Peyer's patch (tissue), 4 donors: ENCODE measurements around the gene GPC3. TPM values are rescaled to one million over a fixed set of nuclear protein-coding genes. Genes with fewer than 3 reads are reported as not detected.

Experiments
- DNase-seq, 3 donors: peaks; one replicate each; pipeline ENCODE4 v3.0.0-alpha.2; 2017 to 2019
- H3K27ac ChIP-seq, 4 donors: fragments of 200-600 bp; sonication (generic); one replicate each; pipeline ENCODE4 v1.5.1; 2016 to 2019
- H3K27me3 ChIP-seq, 2 donors: fragments of 200-600 bp; sonication (generic); one replicate each; pipeline ENCODE4 v1.5.1; 2019
- H3K36me3 ChIP-seq, 3 donors: fragments of 200-600 bp; sonication (generic); one replicate each; pipeline ENCODE4 v1.5.1; 2016 to 2019
- H3K4me1 ChIP-seq, 4 donors: fragments of 200-600 bp; sonication (generic); one replicate each; pipeline ENCODE4 v1.5.1; 2016 to 2019
- H3K4me3 ChIP-seq, 4 donors: fragments of 200-600 bp; sonication (generic); 1 replicate in 3 of 4; 2 replicates in 1 of 4; pipeline ENCODE4 v1.5.1; 2016 to 2019; ENCODE audit warnings: mild to moderate bottlenecking in 1 of 4
- H3K9me3 ChIP-seq, 4 donors: fragments of 200-600 bp; sonication (generic); one replicate each; pipeline ENCODE4 v1.5.1; 2016 to 2019; ENCODE audit warnings: mild to moderate bottlenecking in 1 of 4
- POLR2A ChIP-seq, 2 donors: fragments of 450-650 bp; IDR thresholded peaks; one replicate each; pipeline ENCODE4 v1.5.1; 2017; ENCODE audit warnings: antibody characterized with exemption in 2 of 2, mild to moderate bottlenecking in 2 of 2, moderate library complexity in 2 of 2
- total RNA-seq, 4 donors: library from RNA; depleted of rRNA; stranded (reverse); fragments of >200 nt; gene quantifications; one replicate each; pipeline ENCODE4 v1.1.0, GENCODE V29; 2016
- TF ChIP-seq, protein P1 (sequence below), 6 experiments: fragments of 450-650 bp in 4 of 6; fragments of 200-600 bp in 2 of 6; sonication (generic) in 1 of 6; IDR thresholded peaks; one replicate each; pipeline ENCODE4 v1.5.1; 2017 to 2019; ENCODE audit warnings: antibody characterized with exemption in 6 of 6, mild to moderate bottlenecking in 3 of 6, moderate library complexity in 1 of 6

The GPC3 gene
- total RNA-seq, 4 donors from 2014 or later: 1.1 to 7.2 (median 5.8) TPM

DNA sequence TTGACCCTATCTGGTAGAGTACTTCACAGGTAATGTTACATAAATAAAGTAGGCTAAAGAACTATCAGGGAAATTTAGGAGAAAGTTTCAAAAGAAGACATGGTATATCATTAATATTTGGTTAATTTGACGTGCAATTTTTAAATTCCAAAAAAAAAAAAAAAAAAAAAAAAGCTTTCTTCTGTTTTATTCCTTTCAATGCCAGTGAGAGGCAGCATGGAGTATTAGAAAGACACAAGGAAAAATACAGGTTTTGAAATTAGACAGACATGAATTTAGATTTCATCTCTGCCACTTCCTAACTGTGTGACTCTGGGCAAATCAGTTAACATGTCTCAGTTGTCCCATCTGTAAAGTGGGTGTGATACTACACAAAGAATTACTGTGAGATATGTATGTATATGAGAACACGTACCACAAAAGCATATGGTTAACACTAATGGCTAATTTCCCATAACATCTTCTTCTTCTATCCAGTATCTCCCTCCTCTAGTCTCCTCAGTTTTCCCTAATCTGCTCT, 132.5 kb downstream of the GPC3 start:
- H3K9me3 ChIP-seq: no peaks in the 10 kb centered on the region
- TF ChIP-seq, protein P1, sequence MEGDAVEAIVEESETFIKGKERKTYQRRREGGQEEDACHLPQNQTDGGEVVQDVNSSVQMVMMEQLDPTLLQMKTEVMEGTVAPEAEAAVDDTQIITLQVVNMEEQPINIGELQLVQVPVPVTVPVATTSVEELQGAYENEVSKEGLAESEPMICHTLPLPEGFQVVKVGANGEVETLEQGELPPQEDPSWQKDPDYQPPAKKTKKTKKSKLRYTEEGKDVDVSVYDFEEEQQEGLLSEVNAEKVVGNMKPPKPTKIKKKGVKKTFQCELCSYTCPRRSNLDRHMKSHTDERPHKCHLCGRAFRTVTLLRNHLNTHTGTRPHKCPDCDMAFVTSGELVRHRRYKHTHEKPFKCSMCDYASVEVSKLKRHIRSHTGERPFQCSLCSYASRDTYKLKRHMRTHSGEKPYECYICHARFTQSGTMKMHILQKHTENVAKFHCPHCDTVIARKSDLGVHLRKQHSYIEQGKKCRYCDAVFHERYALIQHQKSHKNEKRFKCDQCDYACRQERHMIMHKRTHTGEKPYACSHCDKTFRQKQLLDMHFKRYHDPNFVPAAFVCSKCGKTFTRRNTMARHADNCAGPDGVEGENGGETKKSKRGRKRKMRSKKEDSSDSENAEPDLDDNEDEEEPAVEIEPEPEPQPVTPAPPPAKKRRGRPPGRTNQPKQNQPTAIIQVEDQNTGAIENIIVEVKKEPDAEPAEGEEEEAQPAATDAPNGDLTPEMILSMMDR (IDR thresholded peaks at IDR 0.05): no peak
- no peak for TF ChIP-seq POLR2A (IDR thresholded peaks at IDR 0.05)
- no peaks in the 10 kb centered on the region for H3K36me3 ChIP-seq
- no peak for DNase-seq
- no peak overlapping the region for H3K27ac ChIP-seq
- H3K27me3 ChIP-seq: no peaks in the 10 kb centered on the region
- no peak overlapping the region for H3K4me3 ChIP-seq
- H3K4me1 ChIP-seq: no peaks in the 10 kb centered on the region

DNA sequence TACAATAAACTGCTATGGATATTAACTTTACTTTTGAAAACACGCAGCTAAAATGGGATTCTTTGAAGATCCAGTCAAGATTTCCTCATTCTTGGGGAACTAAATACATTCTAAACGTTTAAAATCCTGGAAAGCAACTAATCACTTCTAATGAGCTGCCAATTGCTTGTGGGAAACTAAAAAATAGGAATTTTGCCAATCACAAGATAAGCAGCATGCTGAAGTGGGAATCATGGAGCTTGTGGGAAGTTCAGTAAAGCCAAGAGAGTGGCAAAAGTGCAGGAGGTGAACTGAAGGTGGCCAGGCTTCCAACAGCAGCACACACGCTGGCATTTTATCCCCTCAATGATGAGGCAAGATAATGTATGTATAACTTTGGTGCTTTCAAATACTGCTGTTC, 133.0 kb downstream of the GPC3 start:
- TF ChIP-seq, protein P1 (IDR thresholded peaks at IDR 0.05): no peak
- TF ChIP-seq POLR2A (IDR thresholded peaks at IDR 0.05): no peak
- H3K9me3 ChIP-seq: no peaks in the 10 kb centered on the region

DNA sequence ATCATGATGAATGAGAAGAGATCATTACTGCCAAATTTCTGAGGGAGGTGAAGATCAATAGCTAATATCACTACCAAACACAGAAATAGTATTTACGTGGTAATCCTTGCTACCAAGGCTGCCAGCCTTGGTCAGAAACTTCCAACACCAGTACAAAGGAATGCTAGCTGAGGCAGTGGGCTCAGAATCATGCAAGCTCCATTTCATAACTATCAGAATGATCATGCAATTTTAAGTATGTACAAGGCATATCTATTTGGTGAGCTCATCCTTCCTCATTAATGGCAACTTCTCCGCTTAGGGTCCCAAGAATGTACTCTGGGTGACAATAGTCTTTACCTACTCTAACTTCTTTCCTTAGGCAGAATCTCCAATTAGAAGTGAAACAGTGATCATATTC, 135.0 kb downstream of the GPC3 start:
- TF ChIP-seq, protein P1 (IDR thresholded peaks at IDR 0.05): no peak
- TF ChIP-seq POLR2A (IDR thresholded peaks at IDR 0.05): no peak
- no peak overlapping the region for H3K27ac ChIP-seq
- H3K4me1 ChIP-seq: no peaks in the 10 kb centered on the region
- H3K4me3 ChIP-seq: no peak overlapping the region
- no peak for DNase-seq
- no peaks in the 10 kb centered on the region for H3K9me3 ChIP-seq
- no peaks in the 10 kb centered on the region for H3K36me3 ChIP-seq
- H3K27me3 ChIP-seq: no peaks in the 10 kb centered on the region

More for the DNA sequence above, 133.0 kb downstream of the GPC3 start:
- H3K27me3 ChIP-seq: no peaks in the 10 kb centered on the region
- H3K36me3 ChIP-seq: no peaks in the 10 kb centered on the region
- no peaks in the 10 kb centered on the region for H3K4me1 ChIP-seq
- no peak overlapping the region for H3K27ac ChIP-seq
- no peak overlapping the region for H3K4me3 ChIP-seq
- no peak for DNase-seq

DNA sequence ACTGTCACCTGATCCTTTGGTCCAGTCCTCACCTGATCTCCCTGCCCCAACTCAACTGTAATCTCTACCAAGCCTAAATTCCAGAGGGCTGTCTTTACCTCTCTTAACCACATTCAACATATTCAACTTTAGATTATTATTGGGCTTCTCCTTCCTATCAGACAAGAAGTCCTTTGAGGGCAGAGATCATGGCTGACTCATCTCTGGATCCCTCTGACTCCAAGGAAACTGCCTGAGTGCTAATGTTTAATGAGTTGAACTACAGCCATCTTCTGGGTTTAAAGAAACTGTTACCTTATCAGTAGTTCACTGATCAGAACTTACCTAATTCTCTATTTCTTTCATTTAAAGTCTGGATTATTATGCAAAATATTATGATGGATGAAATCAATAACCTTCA, 135.7 kb downstream of the GPC3 start:
- Histone ChIP-seq H3K4me1 (no peaks in the 10 kb centered on the region), H3K27ac (no peak overlapping the region), H3K4me3 (no peak overlapping the region), H3K9me3 (no peaks in the 10 kb centered on the region), H3K36me3 (no peaks in the 10 kb centered on the region), H3K27me3 (no peaks in the 10 kb centered on the region)
- no peak for TF ChIP-seq POLR2A (IDR thresholded peaks at IDR 0.05)
- TF ChIP-seq, protein P1 (IDR thresholded peaks at IDR 0.05): no peak
- no peak for DNase-seq

DNA sequence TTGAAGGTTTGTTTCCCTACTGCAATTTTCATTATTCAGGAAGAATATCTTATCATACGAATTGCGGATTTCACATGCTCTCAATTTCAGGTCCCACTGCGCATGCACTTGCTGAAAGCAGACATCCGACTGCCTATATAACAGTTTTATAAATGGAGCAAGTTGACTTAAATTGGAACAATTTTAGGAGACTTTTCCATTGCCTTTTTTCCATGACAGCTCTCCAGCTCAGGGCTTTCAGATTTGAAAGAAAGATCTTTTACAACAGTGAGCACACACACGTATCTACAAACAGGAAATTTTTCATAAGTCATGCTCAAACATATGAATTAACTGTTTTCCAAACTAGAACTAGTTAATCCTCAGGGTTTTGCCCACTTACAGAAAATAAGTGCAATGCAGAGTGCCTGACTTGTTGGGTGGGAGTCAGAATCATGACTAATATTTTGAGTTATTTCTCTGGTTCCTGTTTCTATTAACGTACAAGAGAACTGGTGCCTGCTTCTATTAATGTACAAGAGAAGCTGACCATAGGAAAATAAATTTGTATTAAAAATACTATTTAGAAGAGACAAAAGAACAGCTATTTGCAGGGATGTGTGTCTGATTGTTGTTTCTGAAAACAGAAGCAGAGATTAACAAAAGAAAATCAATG, 137.9 kb downstream of the GPC3 start:
- H3K27ac ChIP-seq: no peak overlapping the region
- no peaks in the 10 kb centered on the region for H3K4me1 ChIP-seq
- TF ChIP-seq, protein P1 (IDR thresholded peaks at IDR 0.05): no peak
- TF ChIP-seq POLR2A (IDR thresholded peaks at IDR 0.05): no peak
- DNase-seq: no peak
- H3K27me3 ChIP-seq: no peaks in the 10 kb centered on the region
- no peak overlapping the region for H3K4me3 ChIP-seq
- H3K9me3 ChIP-seq: no peaks in the 10 kb centered on the region
- H3K36me3 ChIP-seq: no peaks in the 10 kb centered on the region
